ENCODE data around the gene ZFYVE27.
A peak's percentile ranks its signal among the peaks of the same experiment; 100 is the strongest.

The ZFYVE27 gene

GRCh38 chr10:97714401-97715258 lies 22.3 kb upstream of the ZFYVE27 start:
- FAIRE-seq: no peak
- DNase-seq (ENCODE audit: insufficient read length, low spot score): peak; percentile 58
- TF ChIP-seq SPI1 (IDR thresholded peaks at IDR 0.05; ENCODE audit: low read depth, low read length): peak; percentile 35; the same call in 1 of the 2 replicates
- TF ChIP-seq POLR2A (IDR thresholded peaks at IDR 0.05; ENCODE audit: low read depth, low read length): no peak
- TF ChIP-seq TAF1 (IDR thresholded peaks at IDR 0.05; ENCODE audit: low read depth, low read length): no peak
- no peak for TF ChIP-seq POLR2AphosphoS5 (IDR thresholded peaks at IDR 0.05; ENCODE audit: low read depth, low read length)

- no peak for FAIRE-seq
- TF ChIP-seq POU2F2 (IDR thresholded peaks at IDR 0.05; ENCODE audit: low read depth, low read length): no peak
- no peak for TF ChIP-seq SPI1 (IDR thresholded peaks at IDR 0.05; ENCODE audit: low read depth, low read length)
- no peak for TF ChIP-seq TAF1 (IDR thresholded peaks at IDR 0.05; ENCODE audit: low read depth, low read length)
- TF ChIP-seq PAX5 (IDR thresholded peaks at IDR 0.05; ENCODE audit: insufficient read depth, low read length, severe bottlenecking): no peak
- TF ChIP-seq POLR2A (IDR thresholded peaks at IDR 0.05; ENCODE audit: low read depth, low read length): no peak
- TF ChIP-seq POLR2AphosphoS5 (IDR thresholded peaks at IDR 0.05; ENCODE audit: low read depth, low read length): no peak
- no peak for DNase-seq (ENCODE audit: insufficient read length, low spot score)
Measured at GRCh38 chr10:97715259-97715874, 21.6 kb upstream of the ZFYVE27 start.

- FAIRE-seq (no peak), DNase-seq (ENCODE audit: insufficient read length, low spot score) (no peak)
- TF ChIP-seq POU2F2 (IDR thresholded peaks at IDR 0.05; ENCODE audit: low read depth, low read length) (no peak), PAX5 (IDR thresholded peaks at IDR 0.05; ENCODE audit: insufficient read depth, low read length, severe bottlenecking) (no peak), TAF1 (IDR thresholded peaks at IDR 0.05; ENCODE audit: low read depth, low read length) (no peak), SPI1 (IDR thresholded peaks at IDR 0.05; ENCODE audit: low read depth, low read length) (no peak), POLR2A (IDR thresholded peaks at IDR 0.05; ENCODE audit: low read depth, low read length) (no peak), POLR2AphosphoS5 (IDR thresholded peaks at IDR 0.05; ENCODE audit: low read depth, low read length) (no peak)
Measured at GRCh38 chr10:97717627-97718026, 19.3 kb upstream of the ZFYVE27 start.

- TF ChIP-seq POU2F2 (IDR thresholded peaks at IDR 0.05; ENCODE audit: low read depth, low read length): no peak
- no peak for FAIRE-seq
- DNase-seq (ENCODE audit: insufficient read length, low spot score): no peak
Measured at GRCh38 chr10:97718178-97718577, 18.8 kb upstream of the ZFYVE27 start.

GRCh38 chr10:97718659-97719142 lies 18.2 kb upstream of the ZFYVE27 start:
- TF ChIP-seq PAX5 (IDR thresholded peaks at IDR 0.05; ENCODE audit: insufficient read depth, low read length, severe bottlenecking): no peak
- no peak for TF ChIP-seq POLR2AphosphoS5 (IDR thresholded peaks at IDR 0.05; ENCODE audit: low read depth, low read length)
- no peak for TF ChIP-seq TAF1 (IDR thresholded peaks at IDR 0.05; ENCODE audit: low read depth, low read length)
- no peak for TF ChIP-seq SPI1 (IDR thresholded peaks at IDR 0.05; ENCODE audit: low read depth, low read length)
- TF ChIP-seq POLR2A (IDR thresholded peaks at IDR 0.05; ENCODE audit: low read depth, low read length): no peak
- no peak for TF ChIP-seq POU2F2 (IDR thresholded peaks at IDR 0.05; ENCODE audit: low read depth, low read length)
- no peak for FAIRE-seq

DNA sequence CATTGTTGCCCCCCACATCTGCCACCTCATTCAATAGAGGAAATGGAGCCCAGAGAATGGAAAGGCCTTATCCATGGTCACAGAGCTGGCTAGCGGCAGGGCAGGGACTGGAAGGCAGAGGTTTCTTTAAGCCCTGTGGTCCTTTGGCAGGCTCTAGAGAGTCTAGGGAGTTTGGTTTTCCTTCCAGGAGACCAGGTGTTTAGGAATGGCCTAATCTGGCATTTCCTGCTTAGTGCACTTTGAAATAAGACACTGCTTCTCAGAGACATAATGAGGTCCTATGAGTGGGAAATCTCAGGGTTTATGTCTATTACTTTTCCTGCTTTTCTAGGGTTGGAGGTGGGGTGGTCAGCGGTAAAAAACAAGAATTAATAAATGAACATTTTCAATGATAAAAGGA lies 17.3 kb upstream of the ZFYVE27 start:
- TF ChIP-seq PAX5 (IDR thresholded peaks at IDR 0.05; ENCODE audit: insufficient read depth, low read length, severe bottlenecking): no peak
- no peak for TF ChIP-seq SPI1 (IDR thresholded peaks at IDR 0.05; ENCODE audit: low read depth, low read length)
- TF ChIP-seq TAF1 (IDR thresholded peaks at IDR 0.05; ENCODE audit: low read depth, low read length): no peak
- FAIRE-seq (no peak), DNase-seq (ENCODE audit: insufficient read length, low spot score) (no peak)

More at GRCh38 chr10:97718659-97719142, 18.2 kb upstream of the ZFYVE27 start:
- no peak for DNase-seq (ENCODE audit: insufficient read length, low spot score)

- FAIRE-seq (no peak), DNase-seq (ENCODE audit: insufficient read length, low spot score) (no peak)
- TF ChIP-seq SPI1 (IDR thresholded peaks at IDR 0.05; ENCODE audit: low read depth, low read length) (no peak), TAF1 (IDR thresholded peaks at IDR 0.05; ENCODE audit: low read depth, low read length) (no peak), POU2F2 (IDR thresholded peaks at IDR 0.05; ENCODE audit: low read depth, low read length) (no peak), PAX5 (IDR thresholded peaks at IDR 0.05; ENCODE audit: insufficient read depth, low read length, severe bottlenecking) (no peak), POLR2A (IDR thresholded peaks at IDR 0.05; ENCODE audit: low read depth, low read length) (no peak), POLR2AphosphoS5 (IDR thresholded peaks at IDR 0.05; ENCODE audit: low read depth, low read length) (no peak)
Measured at GRCh38 chr10:97721871-97722780, 14.8 kb upstream of the ZFYVE27 start.

- no peak for DNase-seq (ENCODE audit: insufficient read length, low spot score)
Measured at GRCh38 chr10:97723001-97723400, 13.9 kb upstream of the ZFYVE27 start.

GRCh38 chr10:97724341-97724941 lies 12.5 kb upstream of the ZFYVE27 start:
- FAIRE-seq (no peak), DNase-seq (ENCODE audit: insufficient read length, low spot score) (no peak)
- TF ChIP-seq SPI1 (IDR thresholded peaks at IDR 0.05; ENCODE audit: low read depth, low read length) (no peak), TAF1 (IDR thresholded peaks at IDR 0.05; ENCODE audit: low read depth, low read length) (no peak), POU2F2 (IDR thresholded peaks at IDR 0.05; ENCODE audit: low read depth, low read length) (no peak), POLR2AphosphoS5 (IDR thresholded peaks at IDR 0.05; ENCODE audit: low read depth, low read length) (no peak), PAX5 (IDR thresholded peaks at IDR 0.05; ENCODE audit: insufficient read depth, low read length, severe bottlenecking) (no peak), POLR2A (IDR thresholded peaks at IDR 0.05; ENCODE audit: low read depth, low read length) (no peak)

More at GRCh38 chr10:97723001-97723400, 13.9 kb upstream of the ZFYVE27 start:
- FAIRE-seq: no peak
- TF ChIP-seq POLR2AphosphoS5 (IDR thresholded peaks at IDR 0.05; ENCODE audit: low read depth, low read length): no peak
- no peak for TF ChIP-seq TAF1 (IDR thresholded peaks at IDR 0.05; ENCODE audit: low read depth, low read length)
- no peak for TF ChIP-seq POU2F2 (IDR thresholded peaks at IDR 0.05; ENCODE audit: low read depth, low read length)
- TF ChIP-seq PAX5 (IDR thresholded peaks at IDR 0.05; ENCODE audit: insufficient read depth, low read length, severe bottlenecking): no peak
- TF ChIP-seq SPI1 (IDR thresholded peaks at IDR 0.05; ENCODE audit: low read depth, low read length): no peak
- TF ChIP-seq POLR2A (IDR thresholded peaks at IDR 0.05; ENCODE audit: low read depth, low read length): no peak

All from GM12891 (cell line).